ENCODE measurements around the gene ZCCHC24.

DNA sequence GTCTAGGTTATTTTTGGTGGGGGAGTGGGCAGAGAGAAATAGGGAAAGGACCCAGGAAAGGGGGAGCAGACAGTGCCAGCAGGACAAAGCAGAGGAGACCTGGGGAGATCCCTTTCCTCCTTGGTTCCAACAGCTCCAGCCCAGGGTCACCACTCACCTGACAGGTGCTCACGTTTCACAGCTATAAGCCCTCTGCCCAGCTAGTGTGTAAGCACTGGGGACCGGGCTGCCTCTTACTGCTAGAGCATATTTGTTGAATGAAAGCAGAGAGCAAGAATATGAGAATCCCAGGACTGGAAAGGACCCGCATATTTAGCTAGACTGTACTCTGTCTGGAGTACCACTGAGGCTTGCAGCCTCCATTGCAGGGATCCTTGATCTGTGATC lies 6.7 kb downstream of the ZCCHC24 start:
- TF ChIP-seq, protein P1, sequence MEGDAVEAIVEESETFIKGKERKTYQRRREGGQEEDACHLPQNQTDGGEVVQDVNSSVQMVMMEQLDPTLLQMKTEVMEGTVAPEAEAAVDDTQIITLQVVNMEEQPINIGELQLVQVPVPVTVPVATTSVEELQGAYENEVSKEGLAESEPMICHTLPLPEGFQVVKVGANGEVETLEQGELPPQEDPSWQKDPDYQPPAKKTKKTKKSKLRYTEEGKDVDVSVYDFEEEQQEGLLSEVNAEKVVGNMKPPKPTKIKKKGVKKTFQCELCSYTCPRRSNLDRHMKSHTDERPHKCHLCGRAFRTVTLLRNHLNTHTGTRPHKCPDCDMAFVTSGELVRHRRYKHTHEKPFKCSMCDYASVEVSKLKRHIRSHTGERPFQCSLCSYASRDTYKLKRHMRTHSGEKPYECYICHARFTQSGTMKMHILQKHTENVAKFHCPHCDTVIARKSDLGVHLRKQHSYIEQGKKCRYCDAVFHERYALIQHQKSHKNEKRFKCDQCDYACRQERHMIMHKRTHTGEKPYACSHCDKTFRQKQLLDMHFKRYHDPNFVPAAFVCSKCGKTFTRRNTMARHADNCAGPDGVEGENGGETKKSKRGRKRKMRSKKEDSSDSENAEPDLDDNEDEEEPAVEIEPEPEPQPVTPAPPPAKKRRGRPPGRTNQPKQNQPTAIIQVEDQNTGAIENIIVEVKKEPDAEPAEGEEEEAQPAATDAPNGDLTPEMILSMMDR (IDR thresholded peaks at IDR 0.05), result no peak
- TF ChIP-seq TAF1 (IDR thresholded peaks at IDR 0.05; ENCODE audit: borderline replicate concordance, low read depth, low read length) (no peak), RAD21 (IDR thresholded peaks at IDR 0.05; ENCODE audit: low read length) (no peak), NRF1 (IDR thresholded peaks at IDR 0.05; ENCODE audit: low read depth, low read length) (no peak), POLR2AphosphoS5 (IDR thresholded peaks at IDR 0.05; ENCODE audit: low read depth, low read length) (no peak), CHD2 (IDR thresholded peaks at IDR 0.05; ENCODE audit: low read length, partially characterized antibody) (no peak), SIN3A (IDR thresholded peaks at IDR 0.05; ENCODE audit: borderline replicate concordance, low read depth, low read length) (no peak), GATA2 (CRISPR knock-in tag; IDR thresholded peaks at IDR 0.05) (no peak), GABPA (IDR thresholded peaks at IDR 0.05; ENCODE audit: low read depth) (no peak), EP300 (IDR thresholded peaks at IDR 0.05; ENCODE audit: borderline replicate concordance in 1 of 2, low read depth in 1 of 2, low read length in 1 of 2) (no peak), YY1 (IDR thresholded peaks at IDR 0.05; ENCODE audit: low read depth) (no peak)
- TF ChIP-seq, protein P2, sequence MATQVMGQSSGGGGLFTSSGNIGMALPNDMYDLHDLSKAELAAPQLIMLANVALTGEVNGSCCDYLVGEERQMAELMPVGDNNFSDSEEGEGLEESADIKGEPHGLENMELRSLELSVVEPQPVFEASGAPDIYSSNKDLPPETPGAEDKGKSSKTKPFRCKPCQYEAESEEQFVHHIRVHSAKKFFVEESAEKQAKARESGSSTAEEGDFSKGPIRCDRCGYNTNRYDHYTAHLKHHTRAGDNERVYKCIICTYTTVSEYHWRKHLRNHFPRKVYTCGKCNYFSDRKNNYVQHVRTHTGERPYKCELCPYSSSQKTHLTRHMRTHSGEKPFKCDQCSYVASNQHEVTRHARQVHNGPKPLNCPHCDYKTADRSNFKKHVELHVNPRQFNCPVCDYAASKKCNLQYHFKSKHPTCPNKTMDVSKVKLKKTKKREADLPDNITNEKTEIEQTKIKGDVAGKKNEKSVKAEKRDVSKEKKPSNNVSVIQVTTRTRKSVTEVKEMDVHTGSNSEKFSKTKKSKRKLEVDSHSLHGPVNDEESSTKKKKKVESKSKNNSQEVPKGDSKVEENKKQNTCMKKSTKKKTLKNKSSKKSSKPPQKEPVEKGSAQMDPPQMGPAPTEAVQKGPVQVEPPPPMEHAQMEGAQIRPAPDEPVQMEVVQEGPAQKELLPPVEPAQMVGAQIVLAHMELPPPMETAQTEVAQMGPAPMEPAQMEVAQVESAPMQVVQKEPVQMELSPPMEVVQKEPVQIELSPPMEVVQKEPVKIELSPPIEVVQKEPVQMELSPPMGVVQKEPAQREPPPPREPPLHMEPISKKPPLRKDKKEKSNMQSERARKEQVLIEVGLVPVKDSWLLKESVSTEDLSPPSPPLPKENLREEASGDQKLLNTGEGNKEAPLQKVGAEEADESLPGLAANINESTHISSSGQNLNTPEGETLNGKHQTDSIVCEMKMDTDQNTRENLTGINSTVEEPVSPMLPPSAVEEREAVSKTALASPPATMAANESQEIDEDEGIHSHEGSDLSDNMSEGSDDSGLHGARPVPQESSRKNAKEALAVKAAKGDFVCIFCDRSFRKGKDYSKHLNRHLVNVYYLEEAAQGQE (IDR thresholded peaks at IDR 0.05; ENCODE audit: low read depth, low read length), result no peak
- TF ChIP-seq, protein P3, sequence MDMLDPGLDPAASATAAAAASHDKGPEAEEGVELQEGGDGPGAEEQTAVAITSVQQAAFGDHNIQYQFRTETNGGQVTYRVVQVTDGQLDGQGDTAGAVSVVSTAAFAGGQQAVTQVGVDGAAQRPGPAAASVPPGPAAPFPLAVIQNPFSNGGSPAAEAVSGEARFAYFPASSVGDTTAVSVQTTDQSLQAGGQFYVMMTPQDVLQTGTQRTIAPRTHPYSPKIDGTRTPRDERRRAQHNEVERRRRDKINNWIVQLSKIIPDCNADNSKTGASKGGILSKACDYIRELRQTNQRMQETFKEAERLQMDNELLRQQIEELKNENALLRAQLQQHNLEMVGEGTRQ (IDR thresholded peaks at IDR 0.05; ENCODE audit: borderline replicate concordance, low read depth, low read length), result no peak
- TF ChIP-seq, protein P4, sequence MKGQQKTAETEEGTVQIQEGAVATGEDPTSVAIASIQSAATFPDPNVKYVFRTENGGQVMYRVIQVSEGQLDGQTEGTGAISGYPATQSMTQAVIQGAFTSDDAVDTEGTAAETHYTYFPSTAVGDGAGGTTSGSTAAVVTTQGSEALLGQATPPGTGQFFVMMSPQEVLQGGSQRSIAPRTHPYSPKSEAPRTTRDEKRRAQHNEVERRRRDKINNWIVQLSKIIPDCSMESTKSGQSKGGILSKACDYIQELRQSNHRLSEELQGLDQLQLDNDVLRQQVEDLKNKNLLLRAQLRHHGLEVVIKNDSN (IDR thresholded peaks at IDR 0.05; ENCODE audit: borderline replicate concordance, low read depth), result no peak

Measured in SK-N-SH (cell line).